ENCODE results near the gene OR52N1. TPM values are rescaled to one million over a fixed set of nuclear protein-coding genes. Genes with fewer than 3 reads are reported as not detected.

Gene OR52N1
- total and polyA plus RNA-seq, 2 of the 4 experiments (the other 2 are of a cell fraction) = not detected

DNA sequence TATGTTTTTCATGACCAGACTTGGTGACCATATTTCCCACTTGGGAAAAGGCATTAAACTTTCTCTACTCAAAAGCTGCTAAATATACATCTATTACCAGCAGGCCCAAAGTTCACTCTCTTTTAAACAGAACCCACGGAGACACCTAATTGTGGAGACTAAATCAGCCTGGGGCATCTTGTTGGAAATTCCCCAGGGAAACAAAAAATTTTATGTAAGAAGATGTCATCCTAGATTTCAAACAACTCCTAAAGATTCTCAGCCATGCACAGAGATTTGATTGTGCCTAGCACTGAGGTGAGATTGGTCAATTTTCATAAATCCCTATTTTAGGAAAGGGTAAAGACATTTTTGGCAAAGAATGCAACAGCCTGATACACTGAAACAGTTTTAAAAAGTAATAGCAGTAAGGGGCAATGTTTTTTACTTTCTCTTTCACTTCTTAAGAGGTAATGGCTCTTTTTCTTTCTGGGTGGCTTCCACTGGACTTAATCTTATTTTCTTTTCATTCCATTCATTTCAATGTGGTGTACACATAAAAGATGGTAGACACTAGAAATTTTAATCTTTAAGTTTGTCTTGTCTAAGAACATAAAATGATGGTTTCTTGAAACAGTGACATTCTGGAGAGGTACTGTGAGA lies 27.3 kb upstream of the OR52N1 start:
- DNase-seq = no peak
- no peak overlapping the region for H3K14ac ChIP-seq (replicated peaks; ENCODE audit: low read depth, low read length)
- no peaks in the 10 kb centered on the region for H3K9me1 ChIP-seq (ENCODE audit: insufficient read depth, low read length)
- TF ChIP-seq BHLHE40 (IDR thresholded peaks at IDR 0.05; ENCODE audit: low read depth, low read length) (no peak), MXI1 (IDR thresholded peaks at IDR 0.05; ENCODE audit: borderline replicate concordance, low read depth, low read length) (no peak), NFE2L2 (IDR thresholded peaks at IDR 0.05; ENCODE audit: low read depth, low read length) (no peak), CEBPB (IDR thresholded peaks at IDR 0.05; ENCODE audit: low read depth, low read length) (no peak), RCOR1 (IDR thresholded peaks at IDR 0.05; ENCODE audit: insufficient replicate concordance, low read length) (no peak), CHD1 (IDR thresholded peaks at IDR 0.05; ENCODE audit: low read depth, low read length) (no peak), MAFK (IDR thresholded peaks at IDR 0.05; ENCODE audit: low read depth, low read length) (no peak), MAZ (IDR thresholded peaks at IDR 0.05; ENCODE audit: borderline replicate concordance, low read depth, low read length) (no peak), RAD21 (IDR thresholded peaks at IDR 0.05; ENCODE audit: low read length) (no peak), FOS (IDR thresholded peaks at IDR 0.05; ENCODE audit: low read depth, low read length) (no peak), SMC3 (IDR thresholded peaks at IDR 0.05; ENCODE audit: low read depth, low read length) (no peak), POLR2A (IDR thresholded peaks at IDR 0.05; ENCODE audit: low read depth, low read length) (no peak), RFX5 (IDR thresholded peaks at IDR 0.05; ENCODE audit: low read depth, low read length) (no peak)
- TF ChIP-seq, protein P1, sequence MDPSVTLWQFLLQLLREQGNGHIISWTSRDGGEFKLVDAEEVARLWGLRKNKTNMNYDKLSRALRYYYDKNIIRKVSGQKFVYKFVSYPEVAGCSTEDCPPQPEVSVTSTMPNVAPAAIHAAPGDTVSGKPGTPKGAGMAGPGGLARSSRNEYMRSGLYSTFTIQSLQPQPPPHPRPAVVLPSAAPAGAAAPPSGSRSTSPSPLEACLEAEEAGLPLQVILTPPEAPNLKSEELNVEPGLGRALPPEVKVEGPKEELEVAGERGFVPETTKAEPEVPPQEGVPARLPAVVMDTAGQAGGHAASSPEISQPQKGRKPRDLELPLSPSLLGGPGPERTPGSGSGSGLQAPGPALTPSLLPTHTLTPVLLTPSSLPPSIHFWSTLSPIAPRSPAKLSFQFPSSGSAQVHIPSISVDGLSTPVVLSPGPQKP (IDR thresholded peaks at IDR 0.05; ENCODE audit: borderline replicate concordance, low read depth, low read length) = no peak
- TF ChIP-seq, protein P2, sequence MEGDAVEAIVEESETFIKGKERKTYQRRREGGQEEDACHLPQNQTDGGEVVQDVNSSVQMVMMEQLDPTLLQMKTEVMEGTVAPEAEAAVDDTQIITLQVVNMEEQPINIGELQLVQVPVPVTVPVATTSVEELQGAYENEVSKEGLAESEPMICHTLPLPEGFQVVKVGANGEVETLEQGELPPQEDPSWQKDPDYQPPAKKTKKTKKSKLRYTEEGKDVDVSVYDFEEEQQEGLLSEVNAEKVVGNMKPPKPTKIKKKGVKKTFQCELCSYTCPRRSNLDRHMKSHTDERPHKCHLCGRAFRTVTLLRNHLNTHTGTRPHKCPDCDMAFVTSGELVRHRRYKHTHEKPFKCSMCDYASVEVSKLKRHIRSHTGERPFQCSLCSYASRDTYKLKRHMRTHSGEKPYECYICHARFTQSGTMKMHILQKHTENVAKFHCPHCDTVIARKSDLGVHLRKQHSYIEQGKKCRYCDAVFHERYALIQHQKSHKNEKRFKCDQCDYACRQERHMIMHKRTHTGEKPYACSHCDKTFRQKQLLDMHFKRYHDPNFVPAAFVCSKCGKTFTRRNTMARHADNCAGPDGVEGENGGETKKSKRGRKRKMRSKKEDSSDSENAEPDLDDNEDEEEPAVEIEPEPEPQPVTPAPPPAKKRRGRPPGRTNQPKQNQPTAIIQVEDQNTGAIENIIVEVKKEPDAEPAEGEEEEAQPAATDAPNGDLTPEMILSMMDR (conservative IDR thresholded peaks at IDR 0.05; ENCODE audit: low read depth, low read length) = no peak
- TF ChIP-seq, protein P3, sequence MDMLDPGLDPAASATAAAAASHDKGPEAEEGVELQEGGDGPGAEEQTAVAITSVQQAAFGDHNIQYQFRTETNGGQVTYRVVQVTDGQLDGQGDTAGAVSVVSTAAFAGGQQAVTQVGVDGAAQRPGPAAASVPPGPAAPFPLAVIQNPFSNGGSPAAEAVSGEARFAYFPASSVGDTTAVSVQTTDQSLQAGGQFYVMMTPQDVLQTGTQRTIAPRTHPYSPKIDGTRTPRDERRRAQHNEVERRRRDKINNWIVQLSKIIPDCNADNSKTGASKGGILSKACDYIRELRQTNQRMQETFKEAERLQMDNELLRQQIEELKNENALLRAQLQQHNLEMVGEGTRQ (IDR thresholded peaks at IDR 0.05; ENCODE audit: low read depth, low read length) = no peak
- BruUV-seq (replicated peaks) = no TSS peak
- H4K20me1 ChIP-seq (ENCODE audit: insufficient read depth, low read length) = no peaks in the 10 kb centered on the region
- no peak overlapping the region for H3K9ac ChIP-seq (ENCODE audit: low read depth, low read length)
- no peak overlapping the region for H3K18ac ChIP-seq (ENCODE audit: low read depth, low read length)
- no peak overlapping the region for H2BK5ac ChIP-seq (ENCODE audit: low read depth, low read length, poor library complexity, severe bottlenecking)
- in situ Hi-C loops (cut with MboI; ENCODE audit: low sequenced_read_pairs) (no loop called here), dilution Hi-C loops (cut with HindIII; ENCODE audit: low sequenced_read_pairs, unreplicated experiment) (no loop called here), intact Hi-C loops (cut with micrococcal nuclease) (no loop called here)
- no peaks in the 10 kb centered on the region for H3K36me3 ChIP-seq (ENCODE audit: control insufficient read depth, insufficient read depth, low read length)
- H3K4me1 ChIP-seq (ENCODE audit: control insufficient read depth, insufficient read depth, low read length) = no peaks in the 10 kb centered on the region
- no peak overlapping the region for H2BK15ac ChIP-seq (ENCODE audit: low read depth, low read length)
- H3K4ac ChIP-seq (ENCODE audit: low read depth, low read length) = no peak overlapping the region
- H3K23ac ChIP-seq (ENCODE audit: low read depth, low read length) = no peak overlapping the region
- H3K79me1 ChIP-seq (ENCODE audit: low read depth in 1 of 2, low read length in 2 of 2) = no peaks in the 10 kb centered on the region
- no peak overlapping the region for H2AFZ ChIP-seq (replicated peaks; ENCODE audit: low read length, poor library complexity)
- H2BK20ac ChIP-seq (ENCODE audit: low read depth, low read length) = no peak overlapping the region
- no peak overlapping the region for H4K8ac ChIP-seq (ENCODE audit: low read depth in 2 of 2, low read length in 2 of 2)
- WGBS, 2 experiments (ENCODE audit: extremely low coverage in 2 of 2, insufficient read length in 1 of 2) = no CpG with 5 or more reads among the region's 1 CpG
- H3K4me2 ChIP-seq (ENCODE audit: low read depth, low read length) = peak overlapping the region; percentile 76; the same call in 1 of the 2 replicates
- H3K56ac ChIP-seq (ENCODE audit: extremely low read depth, insufficient read depth, low read length) = no peak overlapping the region
- no peak overlapping the region for H3K27ac ChIP-seq (ENCODE audit: insufficient read depth, low read length)
- peak overlapping the region; percentile 18; the same call in 1 of the 2 replicates for H3K4me3 ChIP-seq (ENCODE audit: insufficient read depth, low read depth, low read length)
- ChIA-PET POLR2A (ENCODE audit: unreplicated experiment) (no interaction called here), CTCF (no interaction called here)
- no peak overlapping the region for H2AK5ac ChIP-seq (ENCODE audit: low read depth, low read length)
- H3K27me3 ChIP-seq (ENCODE audit: control insufficient read depth, insufficient read depth, low read length) = no peaks in the 10 kb centered on the region
- H3K9me3 ChIP-seq (ENCODE audit: control insufficient read depth, insufficient read depth, low read length) = no peaks in the 10 kb centered on the region
- H4K91ac ChIP-seq (ENCODE audit: insufficient read depth, low read depth, low read length) = no peak overlapping the region
- no peak overlapping the region for H2AK9ac ChIP-seq (replicated peaks; ENCODE audit: low read depth, low read length, poor library complexity)
- H4K5ac ChIP-seq (ENCODE audit: low read depth, low read length) = no peak overlapping the region
- H2BK120ac ChIP-seq (ENCODE audit: low read depth, low read length) = no peak overlapping the region
- ATAC-seq (ENCODE audit: low read depth) = no peak
